Astrocyte of the cerebellum (primary cell): ENCODE data around the gene DNAJA2.
"Not testable (repeated sequence)": the region's sequence is repeated elsewhere in the genome, so short reads cannot be mapped to it uniquely, and the experiment has no call there.

Source experiments
- DNase-seq: peaks from one replicate; pipeline ENCODE4 v3.0.0-alpha.2; 2011; ENCODE audit warnings: low read depth
- H3K4me3 ChIP-seq: 2 replicates; pipeline ENCODE4 v1.5.1; 2011; ENCODE audit warnings: mild to moderate bottlenecking, low read depth, low read length, moderate library complexity
- in situ Hi-C: cut with HindIII; loops from 2 replicates; pipeline ENCODE4 v1.10.0; 2017; ENCODE audit warnings: low sequenced_read_pairs
- TF ChIP-seq, protein P1 (sequence below): IDR thresholded peaks from 2 replicates; pipeline ENCODE4 v1.5.1; 2012; ENCODE audit warnings: low read length, low read depth, moderate library complexity, mild to moderate bottlenecking; ENCODE audit errors: missing control alignments

DNAJA2 gene

GRCh38 chr16:47013172-47013571, 39.7 kb upstream of the DNAJA2 start:
- H3K4me3 ChIP-seq, result no peak overlapping the region
- TF ChIP-seq, protein P1, sequence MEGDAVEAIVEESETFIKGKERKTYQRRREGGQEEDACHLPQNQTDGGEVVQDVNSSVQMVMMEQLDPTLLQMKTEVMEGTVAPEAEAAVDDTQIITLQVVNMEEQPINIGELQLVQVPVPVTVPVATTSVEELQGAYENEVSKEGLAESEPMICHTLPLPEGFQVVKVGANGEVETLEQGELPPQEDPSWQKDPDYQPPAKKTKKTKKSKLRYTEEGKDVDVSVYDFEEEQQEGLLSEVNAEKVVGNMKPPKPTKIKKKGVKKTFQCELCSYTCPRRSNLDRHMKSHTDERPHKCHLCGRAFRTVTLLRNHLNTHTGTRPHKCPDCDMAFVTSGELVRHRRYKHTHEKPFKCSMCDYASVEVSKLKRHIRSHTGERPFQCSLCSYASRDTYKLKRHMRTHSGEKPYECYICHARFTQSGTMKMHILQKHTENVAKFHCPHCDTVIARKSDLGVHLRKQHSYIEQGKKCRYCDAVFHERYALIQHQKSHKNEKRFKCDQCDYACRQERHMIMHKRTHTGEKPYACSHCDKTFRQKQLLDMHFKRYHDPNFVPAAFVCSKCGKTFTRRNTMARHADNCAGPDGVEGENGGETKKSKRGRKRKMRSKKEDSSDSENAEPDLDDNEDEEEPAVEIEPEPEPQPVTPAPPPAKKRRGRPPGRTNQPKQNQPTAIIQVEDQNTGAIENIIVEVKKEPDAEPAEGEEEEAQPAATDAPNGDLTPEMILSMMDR, result no peak
- in situ Hi-C loops, result no loop called here
- DNase-seq, result no peak

GRCh38 chr16:47010812-47011211, 37.3 kb upstream of the DNAJA2 start:
- DNase-seq, in situ Hi-C loops, H3K4me3 ChIP-seq: not testable (repeated sequence)

GRCh38 chr16:47008612-47009011, 35.1 kb upstream of the DNAJA2 start:
- no peak for DNase-seq
- TF ChIP-seq, protein P1, result no peak
- H3K4me3 ChIP-seq, result no peak overlapping the region
- in situ Hi-C loops, result no loop called here

DNA sequence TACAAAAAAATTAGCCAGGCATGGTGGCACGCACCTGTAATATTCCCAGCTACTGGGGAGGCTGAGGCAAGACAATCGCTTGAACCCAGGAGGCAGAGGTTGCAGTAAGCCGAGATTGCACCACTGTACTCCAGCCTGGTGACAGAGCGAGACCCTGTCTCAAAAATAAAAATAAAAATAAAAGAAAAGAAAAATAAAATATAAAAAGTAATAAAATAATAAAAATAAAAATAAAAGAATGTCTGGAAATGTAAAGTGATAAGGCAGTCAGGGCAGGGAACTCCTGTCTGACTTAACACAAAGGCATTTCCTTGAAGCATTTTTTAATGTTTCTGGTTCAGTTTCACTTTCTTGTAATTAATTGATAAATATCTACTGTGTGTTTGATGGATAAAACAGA, 34.7 kb upstream of the DNAJA2 start:
- no peak overlapping the region for H3K4me3 ChIP-seq
- TF ChIP-seq, protein P1, result no peak
- in situ Hi-C loops, result no loop called here
- no peak for DNase-seq

DNA sequence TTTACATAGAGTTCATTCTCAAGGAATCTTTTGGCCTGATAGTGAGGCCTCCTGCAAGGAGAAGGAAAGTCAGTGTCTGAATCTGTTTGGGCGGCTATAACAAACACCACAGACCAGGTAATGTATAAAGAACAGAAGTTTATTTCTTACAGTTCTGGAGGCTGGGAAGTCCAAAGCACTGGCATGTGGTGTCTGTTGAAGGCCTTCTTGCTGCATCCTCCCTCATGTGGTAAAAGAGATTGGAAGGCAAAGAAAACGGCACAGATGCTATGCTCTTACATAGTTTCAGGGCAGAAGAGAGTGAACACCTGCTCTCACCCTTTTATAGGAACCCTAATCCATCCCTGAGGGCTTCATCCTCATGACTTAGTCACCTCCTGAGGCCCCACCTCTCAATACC, 31.2 kb upstream of the DNAJA2 start:
- H3K4me3 ChIP-seq, result no peak overlapping the region
- no peak for DNase-seq
- in situ Hi-C loops, result no loop called here
- TF ChIP-seq, protein P1, result no peak

GRCh38 chr16:47000066-47000465, 26.6 kb upstream of the DNAJA2 start:
- in situ Hi-C loops, DNase-seq, H3K4me3 ChIP-seq: not testable (repeated sequence)

GRCh38 chr16:46997844-46998243, 24.4 kb upstream of the DNAJA2 start:
- in situ Hi-C loops, result no loop called here
- no peak for DNase-seq
- TF ChIP-seq, protein P1, result no peak
- H3K4me3 ChIP-seq, result no peak overlapping the region

DNA sequence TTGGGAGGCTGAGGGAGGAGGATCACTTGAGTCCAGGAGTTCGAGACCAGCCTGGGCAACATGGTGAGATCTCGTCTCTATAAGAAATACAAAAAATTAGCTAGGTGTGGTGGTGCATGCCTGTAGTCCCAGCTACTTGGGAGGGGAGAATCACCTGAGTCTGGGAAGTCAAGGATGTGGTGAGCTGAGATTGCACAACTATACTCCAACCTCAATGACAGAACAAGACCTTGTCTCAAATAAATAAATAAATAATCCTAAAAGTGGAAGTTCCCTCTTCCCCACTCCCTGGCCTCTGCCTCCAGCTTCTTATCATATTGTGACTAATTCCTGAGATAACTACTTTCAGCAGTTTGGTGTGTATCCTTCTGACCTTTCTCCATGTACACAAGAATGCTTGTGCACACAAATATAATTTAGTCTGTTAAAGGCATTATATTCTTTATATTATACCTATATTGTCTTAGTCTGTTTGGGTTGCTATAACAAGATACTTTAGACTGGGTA, 23.5 kb upstream of the DNAJA2 start:
- H3K4me3 ChIP-seq, result no peak overlapping the region
- in situ Hi-C loops, result no loop called here
- TF ChIP-seq, protein P1, result no peak
- no peak for DNase-seq
